Ectodermal cell (in vitro differentiated cells): ENCODE results near the gene CABLES1.

Experiments
- H3K27ac ChIP-seq: 2 replicates; pipeline ENCODE4 v1.7.0; 2013; ENCODE audit warnings: mild to moderate bottlenecking, low read depth, low read length; ENCODE audit not compliant: insufficient read depth, poor library complexity, severe bottlenecking
- H3K27me3 ChIP-seq: 2 replicates; pipeline ENCODE4 v1.7.0; 2013; ENCODE audit warnings: mild to moderate bottlenecking, low read length; ENCODE audit not compliant: insufficient read depth, control insufficient read depth, poor library complexity, severe bottlenecking
- H3K36me3 ChIP-seq: one replicate; pipeline ENCODE4 v1.7.0; 2013; ENCODE audit warnings: low read length; ENCODE audit not compliant: control insufficient read depth, insufficient read depth
- H3K4me1 ChIP-seq: one replicate; pipeline ENCODE4 v1.7.0; 2013; ENCODE audit warnings: low read length; ENCODE audit not compliant: control insufficient read depth, insufficient read depth
- H3K4me3 ChIP-seq: 2 replicates; pipeline ENCODE4 v1.7.0; 2013; ENCODE audit warnings: low read depth, low read length, control low read depth; ENCODE audit not compliant: insufficient read depth
- H3K9me3 ChIP-seq: 2 replicates; pipeline ENCODE4 v1.7.0; 2013; ENCODE audit warnings: mild to moderate bottlenecking, low read length, moderate library complexity; ENCODE audit not compliant: control insufficient read depth
- WGBS, 2 experiments: methylation state at CpG; one replicate each; pipeline ENCODE4 v1.1.7; 2013; ENCODE audit warnings: missing lambda C conversion rate in 2 of 2; 5-methylcytosine and 5-hydroxymethylcytosine counted together

CABLES1 gene

GRCh38 chr18:23213200-23213599 lies 77.9 kb downstream of the CABLES1 start:
- Histone ChIP-seq H3K36me3 (no peaks in the 10 kb centered on the region), H3K4me3 (no peak overlapping the region)

GRCh38 chr18:23217781-23218180 lies 82.5 kb downstream of the CABLES1 start:
- 95 to 97% methylated on average over 11 of the region's 11 CpGs for WGBS, 2 experiments
- no peaks in the 10 kb centered on the region for H3K36me3 ChIP-seq
- no peaks in the 10 kb centered on the region for H3K27me3 ChIP-seq
- H3K9me3 ChIP-seq = no peaks in the 10 kb centered on the region
- no peaks in the 10 kb centered on the region for H3K4me1 ChIP-seq
- no peak overlapping the region for H3K4me3 ChIP-seq
- no peak overlapping the region for H3K27ac ChIP-seq

More at GRCh38 chr18:23213200-23213599, 77.9 kb downstream of the CABLES1 start:
- H3K27ac ChIP-seq = no peak overlapping the region
- no peaks in the 10 kb centered on the region for H3K4me1 ChIP-seq
- H3K27me3 ChIP-seq = no peaks in the 10 kb centered on the region
- no peaks in the 10 kb centered on the region for H3K9me3 ChIP-seq

DNA sequence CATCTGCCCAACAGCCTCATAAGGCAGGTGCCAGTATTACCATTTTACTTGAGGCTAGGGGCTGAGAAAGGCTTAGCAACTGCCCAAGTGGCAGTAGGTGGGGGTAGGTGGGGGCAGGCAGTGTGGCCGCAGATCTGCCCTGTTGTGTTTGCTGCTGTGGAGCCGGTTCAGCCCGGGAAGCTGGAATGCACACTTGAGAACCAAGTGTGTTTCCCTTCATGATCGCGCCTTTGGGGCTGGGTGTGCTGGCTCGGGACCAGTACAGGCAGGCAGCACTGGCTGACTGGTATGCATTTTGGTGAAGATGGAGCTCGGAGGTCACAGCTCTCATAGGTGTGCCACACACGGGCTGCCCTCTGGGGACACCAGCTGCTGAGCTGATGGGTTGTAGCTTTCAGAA lies 85.1 kb downstream of the CABLES1 start:
- Histone ChIP-seq H3K4me1 (no peaks in the 10 kb centered on the region), H3K27me3 (no peaks in the 10 kb centered on the region), H3K4me3 (no peak overlapping the region), H3K36me3 (no peaks in the 10 kb centered on the region), H3K27ac (no peak overlapping the region), H3K9me3 (no peaks in the 10 kb centered on the region)
- WGBS, 2 experiments = 92 to 94% methylated on average over 8 of the region's 8 CpGs

- Histone ChIP-seq H3K4me3 (no peak overlapping the region), H3K27me3 (no peaks in the 10 kb centered on the region), H3K27ac (no peak overlapping the region), H3K36me3 (no peaks in the 10 kb centered on the region), H3K9me3 (no peaks in the 10 kb centered on the region), H3K4me1 (peaks cover 8% of the 10 kb centered on the region)
- 96 to 97% methylated on average over 4 of the region's 4 CpGs for WGBS, 2 experiments
These were observed 88.4 kb downstream of the CABLES1 start for GRCh38 chr18:23223641-23224040.

GRCh38 chr18:23225503-23225902 lies 90.2 kb downstream of the CABLES1 start:
- WGBS, 2 experiments = 95 to 100% methylated on average over 1 to 2 of the region's 2 CpGs
- no peak overlapping the region for H3K27ac ChIP-seq
- no peaks in the 10 kb centered on the region for H3K36me3 ChIP-seq
- H3K4me3 ChIP-seq = no peak overlapping the region
- H3K9me3 ChIP-seq = no peaks in the 10 kb centered on the region
- no peaks in the 10 kb centered on the region for H3K27me3 ChIP-seq
- H3K4me1 ChIP-seq = peaks cover 8% of the 10 kb centered on the region

GRCh38 chr18:23226391-23226790 lies 91.1 kb downstream of the CABLES1 start:
- Histone ChIP-seq H3K4me1 (peaks cover 8% of the 10 kb centered on the region), H3K4me3 (no peak overlapping the region), H3K27ac (no peak overlapping the region), H3K9me3 (no peaks in the 10 kb centered on the region), H3K36me3 (no peaks in the 10 kb centered on the region), H3K27me3 (no peaks in the 10 kb centered on the region)
- WGBS, 2 experiments = 96% methylated on average over 3 of the region's 3 CpGs

GRCh38 chr18:23226930-23227725 lies 91.8 kb downstream of the CABLES1 start:
- Histone ChIP-seq H3K36me3 (no peaks in the 10 kb centered on the region), H3K27ac (no peak overlapping the region), H3K9me3 (no peaks in the 10 kb centered on the region), H3K4me3 (no peak overlapping the region), H3K27me3 (no peaks in the 10 kb centered on the region), H3K4me1 (peaks cover 12% of the 10 kb centered on the region)
- WGBS, 2 experiments = 96 to 97% methylated on average over 11 of the region's 11 CpGs

DNA sequence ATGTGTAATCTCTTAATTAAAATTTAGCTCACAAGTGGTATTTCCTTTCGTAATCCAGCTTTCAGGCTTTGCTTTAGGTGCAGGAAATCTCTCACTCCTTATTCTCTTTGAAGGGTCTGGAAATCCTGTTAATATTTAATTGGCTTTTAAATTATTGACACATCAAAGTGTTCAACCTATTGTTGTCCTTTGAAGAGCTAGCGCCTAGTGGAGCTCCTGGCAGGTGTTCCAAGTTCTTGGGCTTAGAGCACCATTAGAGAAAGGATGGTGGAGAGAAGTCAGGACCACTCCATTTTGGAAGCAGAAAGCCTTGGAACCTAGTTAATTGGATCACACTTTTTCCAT lies 92.4 kb downstream of the CABLES1 start:
- Histone ChIP-seq H3K27me3 (no peaks in the 10 kb centered on the region), H3K36me3 (no peaks in the 10 kb centered on the region), H3K27ac (no peak overlapping the region), H3K4me3 (no peak overlapping the region), H3K9me3 (no peaks in the 10 kb centered on the region), H3K4me1 (peaks cover 15% of the 10 kb centered on the region)
- WGBS, 2 experiments = 94 to 100% methylated on average over 2 of the region's 2 CpGs

DNA sequence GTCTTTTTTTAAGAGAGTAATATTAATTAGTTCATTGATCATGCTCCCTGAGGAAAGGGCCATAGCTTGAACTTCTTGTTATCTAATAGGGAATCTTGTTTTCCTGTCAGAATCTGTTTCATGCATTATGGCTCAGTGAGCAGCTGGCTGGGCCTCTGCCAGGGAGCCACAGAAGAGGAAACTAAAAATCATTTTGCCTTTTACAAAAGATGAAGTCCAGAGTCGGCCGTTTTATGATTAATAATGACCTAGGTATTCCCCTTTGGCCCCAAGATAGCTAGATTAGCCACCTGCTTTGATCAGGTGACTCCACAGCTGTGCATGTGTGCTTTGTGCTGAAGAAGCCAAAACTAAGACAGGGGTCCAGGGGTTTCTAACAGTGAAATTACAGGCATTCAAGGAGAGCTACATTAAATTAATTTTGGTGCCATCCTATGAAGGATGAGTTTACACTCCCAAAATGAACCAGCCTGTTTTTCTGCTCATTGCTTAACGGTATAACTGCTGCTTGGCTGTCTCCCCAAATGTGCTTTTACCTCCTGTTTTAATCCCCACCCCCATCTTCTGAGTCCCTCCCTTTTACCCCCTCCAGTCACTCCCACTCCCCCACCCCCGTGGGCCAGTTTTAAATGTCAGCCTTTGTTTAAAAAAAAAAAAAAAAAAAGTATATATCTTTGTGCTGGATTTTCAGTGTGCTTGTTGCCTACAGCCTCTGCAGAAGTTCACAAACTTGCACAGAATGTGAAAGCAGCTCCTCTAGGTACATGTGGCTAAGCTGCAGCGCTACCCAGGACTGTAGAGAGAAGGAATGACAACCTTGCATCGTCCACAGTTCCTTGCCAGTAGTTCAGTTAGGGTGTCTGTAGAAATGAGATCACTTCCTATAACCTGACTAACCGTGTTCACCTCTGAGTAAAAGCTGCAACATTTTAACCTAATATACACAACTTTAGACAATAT lies 93.1 kb downstream of the CABLES1 start:
- Histone ChIP-seq H3K4me1 (peaks cover 15% of the 10 kb centered on the region), H3K4me3 (no peak overlapping the region)
- WGBS, 2 experiments = 85 to 89% methylated on average over 5 to 6 of the region's 7 CpGs

GRCh38 chr18:23229472-23229871 lies 94.2 kb downstream of the CABLES1 start:
- WGBS, 2 experiments = 95 to 97% methylated on average over 3 of the region's 3 CpGs
- Histone ChIP-seq H3K9me3 (no peaks in the 10 kb centered on the region), H3K27me3 (no peaks in the 10 kb centered on the region), H3K36me3 (no peaks in the 10 kb centered on the region), H3K4me1 (peaks cover 15% of the 10 kb centered on the region), H3K4me3 (no peak overlapping the region), H3K27ac (no peak overlapping the region)

More for the DNA sequence above, 93.1 kb downstream of the CABLES1 start:
- Histone ChIP-seq H3K27ac (no peak overlapping the region), H3K27me3 (no peaks in the 10 kb centered on the region), H3K9me3 (no peaks in the 10 kb centered on the region), H3K36me3 (no peaks in the 10 kb centered on the region)
